ENCODE measurements around the gene FRS2. TPM values are rescaled to one million over a fixed set of nuclear protein-coding genes. Genes with fewer than 3 reads are reported as not detected.

The FRS2 gene
- total and polyA plus RNA-seq, 2 of the 4 experiments (the other 2 are of a cell fraction), result 12.4 to 58.3 TPM

- no peak overlapping the region for H2BK15ac ChIP-seq (ENCODE audit: low read depth, low read length)
- POLR2A ChIA-PET (ENCODE audit: unreplicated experiment), result interaction anchor here (0.6 kb wide), 1 partner anchor 33 kb away, joined by 4 read pairs; no protein-coding TSS in a partner anchor
- H3K56ac ChIP-seq (ENCODE audit: extremely low read depth, insufficient read depth, low read length), result no peak overlapping the region
- H3K4me3 ChIP-seq (ENCODE audit: insufficient read depth, low read depth, low read length), result no peak overlapping the region
- H3K4ac ChIP-seq (ENCODE audit: low read depth, low read length), result no peak overlapping the region
- no peak overlapping the region for H3K18ac ChIP-seq (ENCODE audit: low read depth, low read length)
- no peak overlapping the region for H2AFZ ChIP-seq (replicated peaks; ENCODE audit: low read length, poor library complexity)
- CTCF ChIA-PET, result no interaction called here
- H3K4me2 ChIP-seq (ENCODE audit: low read depth, low read length), result no peak overlapping the region
- no TSS peak for BruUV-seq (replicated peaks)
- H2AK5ac ChIP-seq (ENCODE audit: low read depth, low read length), result no peak overlapping the region
- no peak overlapping the region for H2BK5ac ChIP-seq (ENCODE audit: low read depth, low read length, poor library complexity, severe bottlenecking)
- H2BK20ac ChIP-seq (ENCODE audit: low read depth, low read length), result no peak overlapping the region
- H3K9ac ChIP-seq (ENCODE audit: low read depth, low read length), result no peak overlapping the region
- no peak overlapping the region for H4K8ac ChIP-seq (ENCODE audit: low read depth in 2 of 2, low read length in 2 of 2)
- H3K36me3 ChIP-seq (ENCODE audit: control insufficient read depth, insufficient read depth, low read length), result peaks cover 4% of the 10 kb centered on the region
- H4K20me1 ChIP-seq (ENCODE audit: insufficient read depth, low read length), result peaks cover 67% of the 10 kb centered on the region
- H2AK9ac ChIP-seq (replicated peaks; ENCODE audit: low read depth, low read length, poor library complexity), result no peak overlapping the region
- TF ChIP-seq NFE2L2 (IDR thresholded peaks at IDR 0.05; ENCODE audit: low read depth, low read length) (no peak), USF2 (IDR thresholded peaks at IDR 0.05; ENCODE audit: low read depth, low read length) (no peak), POLR2A (IDR thresholded peaks at IDR 0.05; ENCODE audit: low read depth, low read length) (no peak), MAZ (IDR thresholded peaks at IDR 0.05; ENCODE audit: borderline replicate concordance, low read depth, low read length) (no peak), RFX5 (IDR thresholded peaks at IDR 0.05; ENCODE audit: low read depth, low read length) (no peak), ELK1 (IDR thresholded peaks at IDR 0.05; ENCODE audit: borderline replicate concordance, low read depth, low read length) (no peak), MXI1 (IDR thresholded peaks at IDR 0.05; ENCODE audit: borderline replicate concordance, low read depth, low read length) (no peak), CEBPB (IDR thresholded peaks at IDR 0.05; ENCODE audit: low read depth, low read length) (no peak), CTCF (conservative IDR thresholded peaks at IDR 0.05; ENCODE audit: low read depth, low read length) (no peak), BHLHE40 (IDR thresholded peaks at IDR 0.05; ENCODE audit: low read depth, low read length) (no peak), RCOR1 (IDR thresholded peaks at IDR 0.05; ENCODE audit: insufficient replicate concordance, low read length) (no peak)
- H3K23ac ChIP-seq (ENCODE audit: low read depth, low read length), result no peak overlapping the region
- no peak overlapping the region for H4K91ac ChIP-seq (ENCODE audit: insufficient read depth, low read depth, low read length)
- peaks cover 23 to 67% of the 10 kb centered on the region in 2 experiments for H3K79me1 ChIP-seq (ENCODE audit: low read depth in 1 of 2, low read length in 2 of 2)
- intact Hi-C loops (cut with micrococcal nuclease) (no loop called here), dilution Hi-C loops (cut with HindIII; ENCODE audit: low sequenced_read_pairs, unreplicated experiment) (no loop called here), in situ Hi-C loops (cut with MboI; ENCODE audit: low sequenced_read_pairs) (no loop called here)
- H3K27me3 ChIP-seq (ENCODE audit: control insufficient read depth, insufficient read depth, low read length), result no peaks in the 10 kb centered on the region
- H4K5ac ChIP-seq (ENCODE audit: low read depth, low read length), result no peak overlapping the region
- no peak overlapping the region for H3K14ac ChIP-seq (replicated peaks; ENCODE audit: low read depth, low read length)
- ATAC-seq (ENCODE audit: low read depth) (peak; percentile 48), DNase-seq (no peak)
- WGBS, 2 experiments (ENCODE audit: extremely low coverage in 2 of 2, insufficient read length in 1 of 2), result no CpG with 5 or more reads among the region's 3 CpGs
- H3K9me1 ChIP-seq (ENCODE audit: insufficient read depth, low read length), result peaks cover 9% of the 10 kb centered on the region
- H3K9me3 ChIP-seq (ENCODE audit: control insufficient read depth, insufficient read depth, low read length), result no peaks in the 10 kb centered on the region
- peaks cover 12% of the 10 kb centered on the region for H3K4me1 ChIP-seq (ENCODE audit: control insufficient read depth, insufficient read depth, low read length)
- no peak overlapping the region for H3K27ac ChIP-seq (ENCODE audit: insufficient read depth, low read length)
- H2BK120ac ChIP-seq (ENCODE audit: low read depth, low read length), result no peak overlapping the region
Measured at GRCh38 chr12:69495071-69495470, 24.9 kb downstream of the FRS2 start.
